Measurements from ENCODE around the gene COL12A1. TPM values are rescaled to one million over a fixed set of nuclear protein-coding genes. Genes with fewer than 3 reads are reported as not detected.

COL12A1 gene
- total and polyA plus RNA-seq, 2 donors (not counting 3 experiments of a cell fraction or from before 2014, with no cell fraction given): 48.5 to 89.1 TPM

DNA sequence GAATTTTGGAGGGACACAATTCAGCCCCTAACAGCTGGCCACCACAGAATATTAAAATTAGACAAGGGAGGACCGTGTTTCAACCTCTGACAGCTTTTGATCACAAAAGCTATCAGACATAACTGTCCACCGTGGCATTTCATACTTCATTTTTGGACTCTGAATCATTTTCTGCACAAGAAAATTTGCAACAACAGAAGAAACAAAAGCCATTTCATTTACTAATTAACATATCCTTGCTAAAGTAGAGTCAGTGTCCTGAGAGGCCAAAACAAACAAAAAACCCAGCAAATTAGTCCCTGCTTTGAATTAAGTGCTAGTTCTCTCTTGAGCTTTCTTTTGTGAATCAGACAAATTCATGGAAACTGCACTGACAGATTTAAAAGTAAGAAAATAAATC is 17.6 kb upstream of the COL12A1 start:
- BruUV-seq (replicated peaks): no TSS peak
- no peak for TF ChIP-seq FOS (IDR thresholded peaks at IDR 0.05; ENCODE audit: borderline replicate concordance, insufficient read depth, low read length)
- TF ChIP-seq MYC (IDR thresholded peaks at IDR 0.05; ENCODE audit: low read depth, low read length): no peak
- TF ChIP-seq GATA2 (IDR thresholded peaks at IDR 0.05; ENCODE audit: insufficient read depth, insufficient read length, low read depth, low read length): no peak
- TF ChIP-seq, protein P1, sequence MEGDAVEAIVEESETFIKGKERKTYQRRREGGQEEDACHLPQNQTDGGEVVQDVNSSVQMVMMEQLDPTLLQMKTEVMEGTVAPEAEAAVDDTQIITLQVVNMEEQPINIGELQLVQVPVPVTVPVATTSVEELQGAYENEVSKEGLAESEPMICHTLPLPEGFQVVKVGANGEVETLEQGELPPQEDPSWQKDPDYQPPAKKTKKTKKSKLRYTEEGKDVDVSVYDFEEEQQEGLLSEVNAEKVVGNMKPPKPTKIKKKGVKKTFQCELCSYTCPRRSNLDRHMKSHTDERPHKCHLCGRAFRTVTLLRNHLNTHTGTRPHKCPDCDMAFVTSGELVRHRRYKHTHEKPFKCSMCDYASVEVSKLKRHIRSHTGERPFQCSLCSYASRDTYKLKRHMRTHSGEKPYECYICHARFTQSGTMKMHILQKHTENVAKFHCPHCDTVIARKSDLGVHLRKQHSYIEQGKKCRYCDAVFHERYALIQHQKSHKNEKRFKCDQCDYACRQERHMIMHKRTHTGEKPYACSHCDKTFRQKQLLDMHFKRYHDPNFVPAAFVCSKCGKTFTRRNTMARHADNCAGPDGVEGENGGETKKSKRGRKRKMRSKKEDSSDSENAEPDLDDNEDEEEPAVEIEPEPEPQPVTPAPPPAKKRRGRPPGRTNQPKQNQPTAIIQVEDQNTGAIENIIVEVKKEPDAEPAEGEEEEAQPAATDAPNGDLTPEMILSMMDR (IDR thresholded peaks at IDR 0.05; ENCODE audit: extremely low read depth in 1 of 2, insufficient read depth in 1 of 2, low read depth in 1 of 2, low read length in 2 of 2): no peak
- CTCF ChIA-PET: interaction anchor here (1.8 kb wide), 1 partner anchor 15 kb away, joined by 6 read pairs; no protein-coding TSS in a partner anchor
- POLR2A ChIA-PET: no interaction called here
- no peaks in the 10 kb centered on the region for H3K9me3 ChIP-seq (replicated peaks; ENCODE audit: control insufficient read depth, insufficient read depth, low read length)
- no peak overlapping the region for H2AFZ ChIP-seq (ENCODE audit: low read depth, low read length)
- intact Hi-C loops (cut with micrococcal nuclease): no loop called here
- no peak overlapping the region for H3K27ac ChIP-seq (ENCODE audit: insufficient read depth, low read depth, low read length)
- H3K9ac ChIP-seq (replicated peaks; ENCODE audit: extremely low read depth, insufficient read depth, low read length): no peak overlapping the region
- dilution Hi-C loops (cut with MboI; ENCODE audit: extremely low pct_ligation_motif_present, low sequenced_read_pairs): no loop called here
- H3K9me1 ChIP-seq (replicated peaks; ENCODE audit: control insufficient read depth, extremely low read depth, insufficient read depth, low read length): no peaks in the 10 kb centered on the region
- H3K36me3 ChIP-seq (ENCODE audit: control insufficient read depth in 2 of 2, extremely low read depth in 1 of 2, insufficient read depth in 2 of 2, low read length in 2 of 2): no peaks in the 10 kb centered on the region
- no peaks in the 10 kb centered on the region for H3K79me2 ChIP-seq (ENCODE audit: control insufficient read depth, insufficient read depth, low read length)
- no peak for DNase-seq (ENCODE audit: low read depth, low spot score)
- H3K27me3 ChIP-seq (ENCODE audit: control insufficient read depth in 2 of 2, insufficient read depth in 2 of 2, low read length in 2 of 2): peaks cover 4 to 10% of the 10 kb centered on the region in 2 experiments
- FAIRE-seq: no peak
- no peak overlapping the region for H3K4me3 ChIP-seq (replicated peaks in 1 of 3; ENCODE audit: insufficient read depth in 1 of 3, low read depth in 1 of 3, low read length in 3 of 3)
- peaks cover 8% of the 10 kb centered on the region for H3K4me1 ChIP-seq (ENCODE audit: control insufficient read depth, extremely low read depth, insufficient read depth, low read length)
- no peak overlapping the region for H3K4me2 ChIP-seq (ENCODE audit: insufficient read depth, low read length)
- no peaks in the 10 kb centered on the region for H4K20me1 ChIP-seq (replicated peaks; ENCODE audit: control insufficient read depth, extremely low read depth, insufficient read depth, low read length)

- Histone ChIP-seq H3K27ac (ENCODE audit: insufficient read depth, low read depth, low read length) (no peak overlapping the region), H3K9me1 (replicated peaks; ENCODE audit: control insufficient read depth, extremely low read depth, insufficient read depth, low read length) (no peaks in the 10 kb centered on the region), H3K9me3 (replicated peaks; ENCODE audit: control insufficient read depth, insufficient read depth, low read length) (no peaks in the 10 kb centered on the region), H3K79me2 (ENCODE audit: control insufficient read depth, insufficient read depth, low read length) (no peaks in the 10 kb centered on the region), H3K36me3 (ENCODE audit: control insufficient read depth in 2 of 2, extremely low read depth in 1 of 2, insufficient read depth in 2 of 2, low read length in 2 of 2) (no peaks in the 10 kb centered on the region), H2AFZ (ENCODE audit: low read depth, low read length) (no peak overlapping the region), H4K20me1 (replicated peaks; ENCODE audit: control insufficient read depth, extremely low read depth, insufficient read depth, low read length) (no peaks in the 10 kb centered on the region), H3K4me2 (ENCODE audit: insufficient read depth, low read length) (no peak overlapping the region), H3K27me3 (ENCODE audit: control insufficient read depth in 2 of 2, insufficient read depth in 2 of 2, low read length in 2 of 2) (peaks cover 4 to 10% of the 10 kb centered on the region in 2 experiments), H3K9ac (replicated peaks; ENCODE audit: extremely low read depth, insufficient read depth, low read length) (no peak overlapping the region), H3K4me1 (ENCODE audit: control insufficient read depth, extremely low read depth, insufficient read depth, low read length) (peaks cover 8% of the 10 kb centered on the region), H3K4me3 (replicated peaks in 1 of 3; ENCODE audit: insufficient read depth in 1 of 3, low read depth in 1 of 3, low read length in 3 of 3) (no peak overlapping the region)
- TF ChIP-seq FOS (IDR thresholded peaks at IDR 0.05; ENCODE audit: borderline replicate concordance, insufficient read depth, low read length): no peak
- DNase-seq (ENCODE audit: low read depth, low spot score) (no peak), FAIRE-seq (no peak)
- ChIA-PET CTCF (no interaction called here), POLR2A (no interaction called here)
- no TSS peak for BruUV-seq (replicated peaks)
- intact Hi-C loops (cut with micrococcal nuclease): no loop called here
- dilution Hi-C loops (cut with MboI; ENCODE audit: extremely low pct_ligation_motif_present, low sequenced_read_pairs): no loop called here
Measured at GRCh38 chr6:75222261-75222660, 16.4 kb upstream of the COL12A1 start.

Measured in endothelial cell of umbilical vein (primary cell).